NCI-H146 (cell line): Measurements from ENCODE around the gene SDK1.
"Not testable (repeated sequence)": the region's sequence is repeated elsewhere in the genome, so short reads cannot be mapped to it uniquely, and the experiment has no call there.

ENCODE experiments used
- DNase-seq: peaks from one replicate; lab custom pipeline; 2025; lab: John Stamatoyannopoulos, UW

Gene SDK1

DNA sequence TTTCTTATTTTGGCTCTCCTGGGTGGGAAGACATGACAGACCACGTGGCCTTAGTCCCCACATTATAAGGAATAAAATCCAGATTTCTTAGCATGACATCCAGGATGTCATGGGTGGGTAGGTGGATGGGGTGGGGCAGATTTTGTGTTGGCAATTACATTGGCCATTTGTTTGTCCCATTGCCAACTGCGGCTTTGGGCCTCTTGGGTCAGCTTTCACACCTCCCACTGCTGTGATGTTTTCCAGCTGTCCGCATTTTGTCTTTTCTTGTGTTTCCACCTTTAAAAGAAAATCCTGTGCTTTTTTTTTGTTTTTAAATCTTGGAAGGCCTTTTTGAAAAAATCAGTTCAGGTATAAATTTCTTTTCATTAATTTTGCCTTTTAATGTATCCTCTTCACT is 237.0 kb downstream of the SDK1 start:
- DNase-seq: no peak

DNA sequence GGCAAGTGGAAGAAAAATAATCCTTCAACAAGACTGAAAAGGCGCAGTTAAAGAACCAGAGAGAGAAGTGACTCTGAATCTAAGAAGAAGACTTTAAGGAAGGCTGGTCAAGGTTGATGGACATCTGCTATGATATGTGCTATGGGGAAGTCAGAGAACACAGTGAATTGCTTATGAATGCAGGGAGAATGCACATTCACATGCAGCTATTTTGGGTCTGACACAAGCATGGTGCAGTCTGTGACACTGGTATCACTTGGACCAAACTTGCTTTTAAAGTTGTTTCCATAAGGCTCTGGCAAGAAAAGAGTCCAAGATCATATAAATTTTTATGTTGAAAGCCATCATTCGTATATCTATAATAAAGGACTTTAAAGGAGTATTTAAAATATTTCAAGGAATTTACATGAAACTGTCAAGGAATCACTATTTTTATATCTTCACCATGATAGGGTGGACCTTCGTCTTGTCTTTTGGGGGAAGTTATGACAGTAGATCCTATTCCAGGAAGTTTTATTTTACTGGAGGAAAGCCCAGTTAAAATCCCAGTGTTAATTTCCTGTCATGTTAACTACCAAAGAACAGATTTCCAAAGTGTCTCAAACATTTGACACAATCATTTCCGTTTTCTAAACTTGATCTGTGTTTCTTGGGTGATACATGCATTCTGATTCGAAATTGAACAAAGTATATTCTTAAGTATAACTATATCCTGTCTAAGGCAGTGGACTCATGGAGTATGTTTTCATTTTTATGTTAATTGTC is 239.6 kb downstream of the SDK1 start:
- no peak for DNase-seq

DNA sequence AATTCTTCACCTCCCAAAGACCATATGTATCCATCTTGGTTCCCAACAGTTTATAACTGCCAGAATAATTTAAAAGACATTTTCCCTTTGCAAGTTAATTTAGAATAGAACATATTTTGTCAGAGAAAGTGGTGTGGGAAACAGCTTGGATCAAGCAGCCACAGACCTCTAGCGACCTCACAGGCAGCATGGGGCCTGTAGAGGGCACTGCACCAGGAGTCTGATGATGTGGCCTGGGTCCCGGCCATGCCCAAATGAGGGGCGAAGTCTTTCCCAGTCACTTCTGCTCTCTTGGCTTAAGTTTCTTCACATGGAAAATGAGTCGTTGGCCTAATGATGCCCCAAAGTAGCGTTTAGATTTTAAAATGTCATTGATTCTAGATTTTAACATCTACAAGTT is 243.2 kb downstream of the SDK1 start:
- no peak for DNase-seq

GRCh38 chr7:3548815-3549214 is 247.8 kb downstream of the SDK1 start:
- peak; percentile 11 for DNase-seq

DNA sequence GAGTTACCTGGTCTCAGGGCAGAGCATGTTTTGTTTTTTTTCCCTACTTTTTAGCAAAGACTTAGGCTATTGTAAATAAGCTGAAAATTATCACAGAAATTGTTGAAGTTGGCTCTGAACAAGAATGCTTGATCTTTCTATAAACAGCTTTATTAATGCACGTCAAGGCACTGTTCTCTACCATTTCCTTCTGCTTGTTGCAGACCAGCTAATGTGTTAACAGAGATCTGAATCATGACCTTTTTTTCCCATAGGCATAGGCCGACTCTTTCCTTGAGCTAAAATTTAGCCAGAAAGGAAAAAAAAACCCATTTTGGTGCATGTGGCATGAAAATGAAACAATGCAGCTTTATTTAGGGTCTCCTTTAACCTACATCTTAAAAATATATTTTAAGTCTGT is 248.5 kb downstream of the SDK1 start:
- no peak for DNase-seq

GRCh38 chr7:3551536-3551935 is 250.5 kb downstream of the SDK1 start:
- no peak for DNase-seq

- peak; percentile 35 for DNase-seq
Observed at GRCh38 chr7:3552499-3552898, 251.4 kb downstream of the SDK1 start.

DNA sequence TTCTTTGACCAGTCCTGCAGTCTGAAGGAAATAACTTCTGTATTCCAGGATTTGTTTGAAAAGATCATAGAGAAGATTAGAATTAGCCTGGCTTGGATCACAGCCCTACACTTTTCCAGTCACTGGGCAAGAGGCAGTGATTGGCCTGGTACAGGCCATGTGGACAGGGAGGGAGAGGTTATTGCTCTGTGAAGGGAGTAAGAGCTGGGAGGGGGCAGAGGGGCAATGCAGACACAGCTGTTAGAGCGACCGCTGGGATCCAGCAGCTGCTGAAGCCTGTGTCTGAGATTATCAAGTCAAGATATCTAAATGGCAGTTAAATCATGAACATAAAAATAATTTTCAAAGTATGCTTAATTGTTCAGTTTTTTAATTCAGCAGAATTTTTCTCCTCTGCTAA is 257.3 kb downstream of the SDK1 start:
- DNase-seq: peak; percentile 82

- peak; percentile 57 for DNase-seq
Observed at GRCh38 chr7:3559278-3559677, 258.2 kb downstream of the SDK1 start.

DNA sequence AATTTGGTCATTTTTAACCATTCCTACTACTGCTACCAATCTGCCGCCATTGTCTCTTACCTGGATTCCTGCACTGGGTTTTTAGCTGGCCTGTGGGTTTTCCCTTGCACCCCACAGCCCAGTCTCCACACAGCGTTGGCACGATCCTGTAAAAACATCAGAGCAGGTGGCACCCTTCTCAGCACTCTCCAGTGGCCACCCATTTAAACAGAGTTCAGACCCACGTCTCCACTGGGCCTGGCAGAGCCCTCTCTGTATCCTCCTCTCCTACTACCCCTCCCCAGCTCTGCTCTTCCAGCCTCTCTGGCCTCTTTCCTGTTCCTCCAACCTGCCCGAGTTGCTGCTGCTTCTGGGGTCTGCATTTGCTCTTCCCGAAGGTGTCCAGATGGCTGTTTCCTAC is 259.4 kb downstream of the SDK1 start:
- no peak for DNase-seq

GRCh38 chr7:3561932-3562331 is 260.9 kb downstream of the SDK1 start:
- DNase-seq: no peak

DNA sequence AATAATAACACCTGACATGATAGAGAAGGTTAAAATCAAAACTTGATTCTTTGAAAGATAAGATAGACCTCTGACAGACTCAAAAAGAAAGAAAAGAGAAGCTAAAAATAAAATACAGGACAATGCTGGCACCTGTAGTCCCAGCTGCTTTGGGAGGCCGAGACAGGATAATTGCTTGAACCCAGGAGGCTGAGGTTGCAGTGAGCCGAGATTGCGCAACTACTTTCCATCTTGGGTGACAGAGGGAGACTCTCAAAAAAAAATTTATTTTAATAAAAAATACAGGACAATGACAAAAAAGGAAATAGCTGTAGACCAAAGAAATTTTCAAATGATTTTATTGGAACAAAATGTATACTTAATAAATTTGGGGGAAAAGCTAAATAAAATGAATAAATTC is 263.2 kb downstream of the SDK1 start:
- no peak for DNase-seq

GRCh38 chr7:3568516-3568915 is 267.5 kb downstream of the SDK1 start:
- peak; percentile 52 for DNase-seq

DNA sequence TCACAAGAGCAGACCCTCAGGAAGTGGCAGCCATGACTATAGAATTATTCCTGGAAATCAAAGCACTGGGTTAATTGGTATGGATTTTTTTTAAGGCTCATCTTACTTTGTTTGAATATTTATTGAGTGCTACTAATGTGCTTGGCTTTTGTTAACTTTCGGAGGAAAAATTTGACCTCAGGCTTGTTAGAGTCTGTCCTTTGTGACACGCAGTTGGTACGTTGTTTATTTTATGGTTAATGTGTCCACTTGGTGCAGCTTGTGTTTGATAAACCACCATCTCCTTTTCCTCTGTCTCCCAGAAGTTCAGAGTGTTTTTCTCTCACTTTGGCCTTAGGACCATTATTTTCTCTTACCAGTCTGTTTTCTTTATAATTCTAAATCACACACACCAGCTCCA is 268.6 kb downstream of the SDK1 start:
- DNase-seq: peak; percentile 75

DNA sequence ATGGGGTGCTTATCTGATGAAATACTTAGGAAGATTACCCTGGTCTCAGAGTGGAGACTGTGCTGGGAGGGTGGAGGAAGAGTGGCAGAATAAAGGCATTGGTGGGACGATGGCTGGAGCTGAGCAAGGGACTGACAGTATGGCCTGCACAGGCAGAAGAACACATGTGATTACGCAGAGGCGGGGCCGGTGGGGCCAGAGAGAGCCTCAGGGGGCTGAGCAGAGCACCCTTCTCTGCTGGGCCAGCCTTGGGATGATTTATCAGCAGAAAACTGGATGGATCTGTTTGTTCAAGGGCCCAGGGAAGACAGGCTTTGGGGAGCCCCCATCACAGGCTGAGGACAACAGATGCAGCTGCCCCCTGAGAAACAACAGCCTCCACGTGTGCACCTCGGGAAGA is 272.1 kb downstream of the SDK1 start:
- DNase-seq: peak; percentile 43

DNA sequence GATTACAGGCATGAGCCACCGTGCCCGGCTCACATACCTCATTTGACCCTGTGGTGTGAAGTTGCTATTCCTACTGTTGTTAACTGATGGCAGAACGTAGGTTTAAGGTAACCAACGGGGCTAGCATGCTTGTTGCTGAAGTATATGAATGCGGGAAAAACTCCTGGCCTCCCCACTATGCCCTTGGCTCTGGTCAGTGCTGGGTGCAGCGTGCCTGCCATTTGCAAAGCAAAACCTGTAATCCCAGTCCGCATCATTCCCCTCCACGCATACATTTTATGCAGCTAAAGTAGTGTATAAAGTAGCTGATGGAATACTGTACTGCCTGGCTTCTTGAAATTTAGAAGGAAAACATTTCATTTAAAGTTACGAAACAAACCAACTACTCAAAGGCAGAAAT is 273.3 kb downstream of the SDK1 start:
- no peak for DNase-seq

- peak; percentile 68 for DNase-seq
Observed at GRCh38 chr7:3575753-3576531, 274.9 kb downstream of the SDK1 start.

- no peak for DNase-seq
Observed at GRCh38 chr7:3578399-3578798, 277.3 kb downstream of the SDK1 start.

DNA sequence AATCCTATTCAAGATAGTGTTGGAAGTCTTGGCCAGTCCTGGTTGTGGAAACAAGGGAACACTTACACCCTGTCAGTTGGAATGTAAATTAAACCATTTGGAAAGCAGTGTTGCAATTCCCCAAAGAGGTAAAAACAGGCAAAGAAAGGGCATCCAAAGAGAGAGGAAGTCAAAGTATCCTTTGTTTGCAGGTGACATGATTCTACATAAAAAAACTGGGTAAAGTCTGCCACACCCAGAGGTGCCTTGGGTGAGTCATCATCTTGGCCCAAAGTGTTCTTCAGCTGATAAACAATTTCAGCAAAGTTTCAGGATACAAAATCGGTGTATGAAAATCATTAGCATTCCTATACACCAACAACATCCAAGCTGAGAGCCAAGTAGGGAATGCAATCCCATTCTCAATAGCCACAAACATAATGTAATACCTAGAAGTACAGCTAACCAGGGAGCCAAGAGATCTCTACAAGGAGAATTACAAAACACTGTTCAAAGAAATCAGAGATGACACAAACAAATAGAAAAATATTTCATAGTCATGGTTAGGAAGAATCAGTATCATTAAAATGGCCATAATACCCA is 278.7 kb downstream of the SDK1 start:
- DNase-seq: no peak

- not testable (repeated sequence) for DNase-seq
Observed at GRCh38 chr7:3582145-3582544, 281.1 kb downstream of the SDK1 start.

GRCh38 chr7:3585826-3586225 is 284.8 kb downstream of the SDK1 start:
- DNase-seq: no peak

DNA sequence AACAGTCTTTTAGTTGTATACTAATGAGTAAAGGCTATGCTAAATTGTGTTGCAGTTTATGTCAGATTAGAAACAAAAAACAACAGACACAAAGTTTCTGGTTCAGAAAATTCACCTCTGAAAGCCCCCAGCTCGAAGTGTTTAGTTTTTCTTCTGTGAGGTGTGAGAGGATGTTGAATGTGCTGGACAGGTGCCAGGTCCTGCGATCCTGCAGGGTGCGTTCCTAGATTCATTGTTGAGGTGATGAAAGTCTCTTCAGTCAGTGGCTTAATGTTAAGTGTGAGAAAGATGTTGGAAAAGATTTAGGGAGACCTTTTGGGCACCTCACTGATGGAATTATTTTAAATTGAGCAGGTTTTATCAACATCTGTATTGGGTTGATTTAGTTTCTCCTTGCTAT is 287.3 kb downstream of the SDK1 start:
- peak; percentile 56 for DNase-seq

DNA sequence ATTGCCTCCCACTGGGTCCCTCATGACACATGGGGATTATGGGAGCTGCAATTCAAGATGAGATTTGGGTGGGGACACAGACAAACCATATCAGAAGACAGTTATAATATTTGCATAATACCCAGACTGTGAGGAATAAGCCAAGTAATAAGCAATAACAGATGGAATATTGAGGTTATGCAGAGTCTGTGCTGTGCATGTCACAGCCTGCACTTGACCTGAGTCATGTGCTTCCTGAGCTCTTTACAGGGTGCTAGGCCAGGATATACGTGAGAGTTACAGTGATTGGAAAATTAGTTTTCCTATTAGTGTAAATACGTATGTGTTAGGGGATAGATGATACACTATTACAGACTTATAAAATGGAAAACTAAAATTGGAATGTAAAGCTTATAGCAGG is 288.7 kb downstream of the SDK1 start:
- DNase-seq: no peak
